ENCODE results near the gene TRAF4. TPM values are rescaled to one million over a fixed set of nuclear protein-coding genes. Genes with fewer than 3 reads are reported as not detected.
A peak's percentile ranks its signal among the peaks of the same experiment; 100 is the strongest.

TRAF4 gene
- total RNA-seq, 1 donor: 21.3 TPM

- TF ChIP-seq, protein P1, sequence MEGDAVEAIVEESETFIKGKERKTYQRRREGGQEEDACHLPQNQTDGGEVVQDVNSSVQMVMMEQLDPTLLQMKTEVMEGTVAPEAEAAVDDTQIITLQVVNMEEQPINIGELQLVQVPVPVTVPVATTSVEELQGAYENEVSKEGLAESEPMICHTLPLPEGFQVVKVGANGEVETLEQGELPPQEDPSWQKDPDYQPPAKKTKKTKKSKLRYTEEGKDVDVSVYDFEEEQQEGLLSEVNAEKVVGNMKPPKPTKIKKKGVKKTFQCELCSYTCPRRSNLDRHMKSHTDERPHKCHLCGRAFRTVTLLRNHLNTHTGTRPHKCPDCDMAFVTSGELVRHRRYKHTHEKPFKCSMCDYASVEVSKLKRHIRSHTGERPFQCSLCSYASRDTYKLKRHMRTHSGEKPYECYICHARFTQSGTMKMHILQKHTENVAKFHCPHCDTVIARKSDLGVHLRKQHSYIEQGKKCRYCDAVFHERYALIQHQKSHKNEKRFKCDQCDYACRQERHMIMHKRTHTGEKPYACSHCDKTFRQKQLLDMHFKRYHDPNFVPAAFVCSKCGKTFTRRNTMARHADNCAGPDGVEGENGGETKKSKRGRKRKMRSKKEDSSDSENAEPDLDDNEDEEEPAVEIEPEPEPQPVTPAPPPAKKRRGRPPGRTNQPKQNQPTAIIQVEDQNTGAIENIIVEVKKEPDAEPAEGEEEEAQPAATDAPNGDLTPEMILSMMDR (IDR thresholded peaks at IDR 0.05; ENCODE audit: insufficient read depth, low read length): no peak
- peak; percentile 47 for DNase-seq (ENCODE audit: low read depth)
- H3K4me3 ChIP-seq (ENCODE audit: low read depth, low read length): peak within 1 kb of the TSS; percentile 79
These were observed 17.6 kb upstream of the TRAF4 start, which contains the start of gene TLCD1 for GRCh38 chr17:28726226-28726626. TLCD1 (minus strand) TSS chr17:28726233; CDS start chr17:28726097, 136 bp downstream.

- TF ChIP-seq, protein P1 (IDR thresholded peaks at IDR 0.05; ENCODE audit: insufficient read depth, low read length): peak; percentile 99
- H3K4me3 ChIP-seq (ENCODE audit: low read depth, low read length): peak overlapping the region; percentile 79
- DNase-seq (ENCODE audit: low read depth): peak; percentile 90
These were observed 17.0 kb upstream of the TRAF4 start for GRCh38 chr17:28726627-28727491.

GRCh38 chr17:28728364-28729200 lies 15.2 kb upstream of the TRAF4 start, which contains the start of gene NEK8:
NEK8 (plus strand) TSS chr17:28728788; CDS start chr17:28728814, 26 bp downstream.
- H3K4me3 ChIP-seq (ENCODE audit: low read depth, low read length): peak within 1 kb of the TSS; percentile 92
- DNase-seq (ENCODE audit: low read depth): peak; percentile 92
- TF ChIP-seq, protein P1 (IDR thresholded peaks at IDR 0.05; ENCODE audit: insufficient read depth, low read length): no peak

- H3K4me3 ChIP-seq (ENCODE audit: low read depth, low read length): no peak overlapping the region
- no peak for DNase-seq (ENCODE audit: low read depth)
- TF ChIP-seq, protein P1 (IDR thresholded peaks at IDR 0.05; ENCODE audit: insufficient read depth, low read length): no peak
These were observed 13.9 kb upstream of the TRAF4 start for GRCh38 chr17:28729950-28730330.

DNA sequence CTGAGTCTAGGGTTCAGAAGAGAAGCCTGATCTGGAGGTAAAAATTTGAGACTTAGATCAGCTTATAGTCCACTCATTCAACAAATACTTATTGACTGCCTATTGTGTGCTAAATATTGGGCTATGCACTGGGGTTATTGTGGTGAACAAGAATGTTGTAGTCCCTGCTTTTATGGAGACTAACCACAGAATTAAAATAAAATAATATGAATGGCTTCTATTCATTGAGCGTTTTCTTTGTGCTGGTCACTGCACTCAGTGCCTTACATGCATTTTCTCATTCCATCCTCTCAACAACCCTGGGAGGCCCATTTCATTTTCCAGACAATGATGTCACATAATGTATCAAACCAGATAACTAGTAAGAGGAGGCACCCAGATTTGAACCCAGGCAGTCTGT lies 10.5 kb upstream of the TRAF4 start:
- TF ChIP-seq, protein P1 (IDR thresholded peaks at IDR 0.05; ENCODE audit: insufficient read depth, low read length): no peak
- H3K4me3 ChIP-seq (ENCODE audit: low read depth, low read length): no peak overlapping the region
- no peak for DNase-seq (ENCODE audit: low read depth)

DNA sequence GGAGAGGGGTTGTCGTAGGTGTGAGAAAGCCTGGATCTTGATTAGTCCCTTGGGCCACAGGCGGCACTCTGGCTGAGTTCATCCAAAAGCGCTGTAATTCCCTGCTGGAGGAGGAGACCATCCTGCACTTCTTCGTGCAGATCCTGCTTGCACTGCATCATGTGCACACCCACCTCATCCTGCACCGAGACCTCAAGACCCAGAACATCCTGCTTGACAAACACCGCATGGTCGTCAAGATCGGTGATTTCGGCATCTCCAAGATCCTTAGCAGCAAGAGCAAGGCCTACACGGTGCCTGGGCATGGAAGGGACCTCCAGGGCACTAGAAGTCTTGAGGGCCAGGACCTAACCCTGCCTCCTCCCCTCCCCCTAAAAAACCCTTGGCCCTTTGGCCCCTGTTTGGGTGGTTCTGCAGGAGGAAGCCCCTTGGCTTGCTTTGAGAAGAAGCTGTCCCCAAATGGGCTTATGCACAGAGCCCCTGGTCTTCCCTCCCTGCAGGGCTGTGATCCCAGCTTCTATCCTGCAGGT lies 9.0 kb upstream of the TRAF4 start:
- TF ChIP-seq, protein P1 (IDR thresholded peaks at IDR 0.05; ENCODE audit: insufficient read depth, low read length): no peak
- H3K4me3 ChIP-seq (ENCODE audit: low read depth, low read length): no peak overlapping the region
- no peak for DNase-seq (ENCODE audit: low read depth)

Measured in fibroblast of the aortic adventitia (primary cell).